HCT116 (cell line): ENCODE results near the gene VPS37D. TPM values are rescaled to one million over a fixed set of nuclear protein-coding genes. Genes with fewer than 3 reads are reported as not detected.

ENCODE experiments used
- ATAC-seq: fragments of 200-7000 bp; cut with Tn5 transposase; 2 replicates; pipeline ENCODE4 v1.9.1; 2020; ENCODE audit warnings: mild to moderate bottlenecking, moderate library complexity
- BruUV-seq: library from RNA; stranded (reverse); fragments of 400-500 nt; replicated peaks from 2 replicates; lab custom pipeline; 2021; lab: Mats Ljungman, UMichigan
- CTCF ChIA-PET: fragments of 300-600 bp; sonication (Branson Sonifier 250); formaldehyde crosslinking; loops from one replicate; lab custom pipeline; 2021; ENCODE audit warnings: antibody characterized with exemption; lab: Charles Lee
- POLR2A ChIA-PET: fragments of 300-600, 350-600 bp; sonication (Branson Sonifier 250); formaldehyde crosslinking; loops from one replicate; lab custom pipeline; 2021; ENCODE audit warnings: antibody characterized with exemption; lab: Charles Lee
- RAD21 ChIA-PET, 2 experiments: fragments of 300-600 bp; sonication (Branson Sonifier 250); formaldehyde crosslinking; loops; one replicate each; lab custom pipeline; 2023; ENCODE audit warnings: low total read pairs in 2 of 2; ENCODE audit not compliant: uncharacterized antibody in 2 of 2, unreplicated experiment in 2 of 2, low non-redundant PET in 1 of 2; lab: Charles Lee
- DNase-seq: peaks from one replicate; pipeline ENCODE4 v3.0.0-alpha.2; 2010; ENCODE audit warnings: low read depth, low spot score
- H2AFZ ChIP-seq: fragments of 200-600 bp; shearing (Covaris generic), sonication (generic); 2 replicates; pipeline ENCODE4 v1.6.1; 2017; ENCODE audit warnings: low read depth, mixed run types, mixed read lengths, antibody characterized with exemption, low read length; ENCODE audit not compliant: poor library complexity, severe bottlenecking
- H3K27ac ChIP-seq: 2 replicates; pipeline ENCODE4 v1.5.1; 2012; ENCODE audit warnings: low read depth, low read length
- H3K27me3 ChIP-seq: fragments of 200-600 bp; sonication (generic); 2 replicates; pipeline ENCODE4 v1.6.1; 2016; ENCODE audit warnings: mixed run types, low read length, mixed read lengths; ENCODE audit not compliant: insufficient read depth
- H3K36me3 ChIP-seq, 2 experiments: fragments of 200-500 bp in 1 of 2; fragments of 200-600 bp in 1 of 2; sonication (Bioruptor generic) in 1 of 2; sonication (generic) in 1 of 2; 2 replicates each; pipeline versions ENCODE4 v1.5.1 to v1.6.1; 2014 to 2016; ENCODE audit warnings: low read length in 2 of 2, inconsistent platforms in 1 of 2, mixed read lengths in 1 of 2, mixed run types in 1 of 2; ENCODE audit not compliant: insufficient read depth in 2 of 2, control insufficient read depth in 1 of 2
- H3K4me1 ChIP-seq, 2 experiments: fragments of 200-600 bp in 1 of 2; sonication (generic) in 1 of 2; 2 replicates each; pipeline versions ENCODE4 v1.5.1 to v1.6.1; 2012 to 2017; ENCODE audit warnings: low read length in 2 of 2, inconsistent platforms in 1 of 2, mild to moderate bottlenecking in 1 of 2, mixed read lengths in 1 of 2, mixed run types in 1 of 2, moderate library complexity in 1 of 2; ENCODE audit not compliant: insufficient read depth in 2 of 2, control insufficient read depth in 1 of 2
- H3K4me2 ChIP-seq: fragments of 200-600 bp; sonication (generic); 2 replicates; pipeline ENCODE4 v1.6.1; 2017; ENCODE audit warnings: mixed run types, low read length, mixed read lengths
- H3K4me3 ChIP-seq, 2 experiments: fragments of 200-600 bp in 1 of 2; sonication (generic) in 1 of 2; replicated peaks in 1 of 2; 2 replicates each; pipeline ENCODE4 v1.5.1; 2011 to 2016; ENCODE audit warnings: low read length in 2 of 2, control low read depth in 1 of 2, low read depth in 1 of 2, mild to moderate bottlenecking in 1 of 2, mixed read lengths in 1 of 2, mixed run types in 1 of 2
- H3K79me2 ChIP-seq: fragments of 200-600 bp; sonication (generic); 2 replicates; pipeline ENCODE4 v1.6.1; 2017; ENCODE audit warnings: mild to moderate bottlenecking, mixed run types, low read length, moderate library complexity, mixed read lengths; ENCODE audit not compliant: insufficient read depth
- H3K9ac ChIP-seq: fragments of 200-600 bp; sonication (generic); 2 replicates; pipeline ENCODE4 v1.6.1; 2016; ENCODE audit warnings: low read length, mixed read lengths
- H3K9me2 ChIP-seq: fragments of 200-600 bp; sonication (generic), shearing (Covaris generic); 2 replicates; pipeline ENCODE4 v1.6.1; 2017; ENCODE audit warnings: mixed run types, mild to moderate bottlenecking, moderate library complexity; ENCODE audit not compliant: insufficient read depth
- H3K9me3 ChIP-seq, 2 experiments: fragments of 200-500 bp in 1 of 2; fragments of 200-600 bp in 1 of 2; sonication (Bioruptor generic) in 1 of 2; sonication (generic) in 1 of 2; 2 replicates each; pipeline ENCODE4 v1.6.1; 2014 to 2017; ENCODE audit warnings: low read length in 2 of 2, mixed read lengths in 2 of 2, inconsistent platforms in 1 of 2, low read depth in 1 of 2, mild to moderate bottlenecking in 1 of 2, mixed run types in 1 of 2, moderate library complexity in 1 of 2; ENCODE audit not compliant: control insufficient read depth in 1 of 2, insufficient read depth in 1 of 2
- H4K20me1 ChIP-seq: fragments of 200-600 bp; sonication (generic), shearing (Covaris generic); 2 replicates; pipeline ENCODE4 v1.6.1; 2017; ENCODE audit warnings: mixed run types, mild to moderate bottlenecking, moderate library complexity; ENCODE audit not compliant: insufficient read depth
- CBX3 ChIP-seq: IDR thresholded peaks from 2 replicates; pipeline ENCODE4 v1.6.1; 2012; ENCODE audit warnings: low read depth
- CEBPB ChIP-seq: IDR thresholded peaks from 2 replicates; pipeline ENCODE4 v1.6.1; 2012; ENCODE audit warnings: low read depth
- EGR1 ChIP-seq: IDR thresholded peaks from 2 replicates; pipeline ENCODE4 v1.6.1; 2012; ENCODE audit warnings: low read depth
- ELF1 ChIP-seq: IDR thresholded peaks from 2 replicates; pipeline ENCODE4 v1.6.1; 2012; ENCODE audit warnings: low read depth, borderline replicate concordance
- EZH2phosphoT487 ChIP-seq: fragments of 200-600 bp; IDR thresholded peaks from 2 replicates; pipeline ENCODE4 v1.6.1; 2018; ENCODE audit warnings: antibody characterized with exemption, borderline replicate concordance
- FOSL1 ChIP-seq: IDR thresholded peaks from 2 replicates; pipeline ENCODE4 v1.6.1; 2012; ENCODE audit warnings: low read depth
- POLR2A ChIP-seq: IDR thresholded peaks from 2 replicates; pipeline ENCODE4 v1.7.0; 2011; ENCODE audit warnings: borderline replicate concordance; ENCODE audit not compliant: insufficient read depth, insufficient read length; ENCODE audit errors: extremely low read depth
- POLR2AphosphoS5 ChIP-seq: IDR thresholded peaks from 2 replicates; pipeline ENCODE4 v1.6.1; 2011; ENCODE audit warnings: mild to moderate bottlenecking, low read depth, low read length, moderate library complexity
- SP1 ChIP-seq: IDR thresholded peaks from 2 replicates; pipeline ENCODE4 v1.6.1; 2012; ENCODE audit warnings: low read depth
- SRF ChIP-seq: IDR thresholded peaks from 2 replicates; pipeline ENCODE4 v1.6.1; 2012; ENCODE audit warnings: low read depth
- TCF7L2 ChIP-seq: IDR thresholded peaks from 2 replicates; pipeline ENCODE4 v1.7.0; 2011; ENCODE audit warnings: borderline replicate concordance, inconsistent platforms; ENCODE audit not compliant: insufficient read depth, insufficient read length; ENCODE audit errors: extremely low read depth
- YY1 ChIP-seq: IDR thresholded peaks from 2 replicates; pipeline ENCODE4 v1.6.1; 2011; ENCODE audit warnings: low read length, low read depth, moderate library complexity, mild to moderate bottlenecking; ENCODE audit not compliant: insufficient replicate concordance; ENCODE audit errors: extremely low read depth
- intact Hi-C: fragments of 100-400 bp; cut with micrococcal nuclease; formaldehyde crosslinking; loops from 2 replicates; pipeline ENCODE4 v1.10.0; 2022
- total RNA-seq: library from RNA; stranded (reverse); gene quantifications from one replicate; pipeline ENCODE4 v1.2.1, GENCODE V29; 2021; ENCODE audit not compliant: unreplicated experiment

Gene VPS37D
- total RNA-seq, 1 experiment from 2014 or later: 9.5 TPM

DNA sequence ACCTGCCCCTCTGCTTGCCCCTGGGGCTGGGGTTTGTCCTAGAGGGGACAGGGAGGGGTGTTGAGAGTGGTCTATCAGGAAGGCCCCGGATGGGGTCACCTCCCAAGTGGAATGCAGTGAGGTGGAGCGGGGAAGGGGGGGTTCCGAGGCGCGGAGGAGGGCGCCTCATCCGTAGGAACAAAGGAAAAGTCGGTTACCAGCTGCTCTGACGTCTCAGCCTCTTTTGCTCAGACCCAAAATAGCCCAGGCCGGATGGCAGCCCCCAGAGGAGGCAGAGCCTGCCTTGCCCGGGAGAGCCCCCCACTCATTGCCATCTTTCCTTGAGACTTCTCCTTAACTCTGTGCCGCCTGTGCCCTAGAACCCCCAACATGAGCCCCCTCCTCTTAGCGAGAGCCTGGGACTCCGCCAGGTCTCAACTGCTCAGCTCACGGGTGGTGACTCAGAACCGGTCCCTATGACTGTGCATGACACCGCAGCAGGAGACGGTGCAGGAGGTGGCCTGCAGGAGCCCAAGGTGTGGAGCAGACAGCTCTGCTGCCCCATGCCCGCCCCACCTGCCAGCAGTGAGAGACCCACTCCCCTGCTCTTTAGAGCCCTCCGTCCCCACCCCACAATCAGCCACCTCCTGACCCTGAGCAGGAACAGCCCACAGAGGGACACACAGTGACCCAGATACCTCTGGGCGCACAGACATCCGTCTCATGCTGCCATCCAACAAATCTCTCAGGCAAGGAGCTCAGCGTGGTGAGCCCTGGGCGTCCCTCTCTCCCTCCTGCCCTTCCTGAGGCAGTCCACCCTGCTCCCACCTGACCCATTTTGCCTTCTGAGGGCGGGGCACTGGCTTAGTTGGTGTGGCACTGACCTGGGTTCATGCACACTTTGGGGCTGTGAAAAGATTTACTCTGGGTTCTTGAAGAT, 38.8 kb downstream of the VPS37D start:
- H3K27ac ChIP-seq: peak overlapping the region; percentile 92
- DNase-seq: peak; percentile 68
- H3K4me2 ChIP-seq: peak overlapping the region; percentile 79
- peaks cover 16 to 29% of the 10 kb centered on the region in 2 experiments; a peak in 3 of 4 replicates for H3K36me3 ChIP-seq
- H4K20me1 ChIP-seq: no peaks in the 10 kb centered on the region
- RAD21 ChIA-PET: interaction anchor here (0.5 to 1.6 kb wide), 8 partner anchors 8 to 99 kb away, joined by 3 to 5 read pairs (median 4); partner anchors contain the start of genes MLXIPL (in 1 of the 2) and STX1A (in 1 of the 2)
- no peaks in the 10 kb centered on the region for H3K9me2 ChIP-seq
- intact Hi-C loops: loop anchor here (1.0 kb wide), 1 partner anchor 9 kb away; no protein-coding TSS in a partner anchor
- H3K27me3 ChIP-seq: no peaks in the 10 kb centered on the region
- H3K9ac ChIP-seq: peak overlapping the region; percentile 58
- CTCF ChIA-PET: interaction anchor here (0.6 to 2.1 kb wide), 7 partner anchors 13 to 99 kb away, joined by 3 to 14 read pairs (median 3); partner anchors contain the start of genes ABHD11 and STX1A
- TF ChIP-seq POLR2AphosphoS5 (peak; percentile 40; the same call in 1 of the 2 replicates), SRF (no peak), TCF7L2 (peak; percentile 5)
- no TSS peak for BruUV-seq
- peak; percentile 81 for ATAC-seq
- H3K4me3 ChIP-seq: peak overlapping the region; percentile 13 to 31; a peak in 3 of 4 replicates
- H2AFZ ChIP-seq: no peak overlapping the region
- peaks cover 40 to 75% of the 10 kb centered on the region in 2 experiments for H3K4me1 ChIP-seq
- peaks cover 39% of the 10 kb centered on the region for H3K79me2 ChIP-seq
- POLR2A ChIA-PET: interaction anchor here (1.0 to 2.1 kb wide), 9 partner anchors 9 to 128 kb away, joined by 3 to 17 read pairs (median 5); partner anchors contain the start of genes STX1A and TBL2
- H3K9me3 ChIP-seq: no peaks in the 10 kb centered on the region

DNA sequence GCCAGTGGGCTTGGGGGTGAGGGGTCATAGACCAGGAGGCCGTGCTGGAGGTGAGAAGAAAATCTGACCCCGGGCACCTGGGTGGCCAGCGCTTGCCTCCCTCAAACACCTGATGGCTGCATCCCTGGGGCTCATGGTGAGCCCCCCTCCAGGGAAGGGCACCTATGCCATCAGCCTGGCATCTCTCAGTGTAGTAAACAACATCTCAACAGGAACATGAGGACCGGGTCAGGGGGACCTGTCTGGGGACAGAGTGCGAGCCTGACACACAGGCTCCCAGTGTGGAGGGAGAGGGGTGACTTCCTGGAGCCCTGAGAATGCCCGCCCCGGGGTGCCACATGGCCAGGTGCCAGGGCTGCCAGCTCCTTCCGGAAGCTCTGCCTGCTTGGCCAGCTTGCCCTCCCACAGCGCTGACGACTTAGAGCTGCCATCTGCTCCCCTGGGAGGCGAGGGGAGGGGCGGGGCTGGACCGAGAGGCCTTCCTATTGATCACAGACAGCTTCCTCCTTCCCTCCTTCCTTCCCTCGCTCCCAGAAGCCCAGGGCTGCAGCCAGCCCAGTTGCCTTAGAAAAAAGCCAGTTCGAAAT, 39.5 kb downstream of the VPS37D start:
- Histone ChIP-seq H3K9me2 (no peaks in the 10 kb centered on the region), H3K9me3 (no peaks in the 10 kb centered on the region), H3K4me3 (peak overlapping the region; percentile 13 to 31; a peak in 3 of 4 replicates), H3K27ac (peak overlapping the region; percentile 92), H3K4me2 (peak overlapping the region; percentile 79), H3K27me3 (no peaks in the 10 kb centered on the region), H4K20me1 (no peaks in the 10 kb centered on the region), H3K79me2 (peaks cover 46% of the 10 kb centered on the region), H3K36me3 (peaks cover 16 to 25% of the 10 kb centered on the region in 2 experiments; a peak in 3 of 4 replicates), H3K4me1 (peaks cover 40 to 71% of the 10 kb centered on the region in 2 experiments), H3K9ac (peak overlapping the region; percentile 58), H2AFZ (no peak overlapping the region)
- POLR2A ChIA-PET: interaction anchor here (1.0 to 2.1 kb wide), 9 partner anchors 8 to 129 kb away, joined by 3 to 17 read pairs (median 5); partner anchors contain the start of genes STX1A and TBL2
- peak; percentile 69 for DNase-seq
- RAD21 ChIA-PET: interaction anchor here (0.6 to 1.6 kb wide), 7 partner anchors 9 to 100 kb away, joined by 3 to 5 read pairs (median 4); partner anchors contain the start of genes MLXIPL (in 1 of the 2) and STX1A (in 1 of the 2)
- BruUV-seq: no TSS peak
- intact Hi-C loops: loop anchor here (1.0 kb wide), 1 partner anchor 8 kb away; no protein-coding TSS in a partner anchor
- CTCF ChIA-PET: interaction anchor here (0.6 to 1.9 kb wide), 6 partner anchors 13 to 100 kb away, joined by 3 to 14 read pairs (median 4); partner anchors contain the start of genes ABHD11 and STX1A
- ATAC-seq: peak; percentile 72
- TF ChIP-seq CEBPB: no peak
- TF ChIP-seq CBX3: no peak
- TF ChIP-seq YY1: peak; percentile 24
- no peak for TF ChIP-seq FOSL1
- TF ChIP-seq EZH2phosphoT487: no peak
- no peak for TF ChIP-seq TCF7L2
- TF ChIP-seq SP1: no peak
- no peak for TF ChIP-seq EGR1
- no peak for TF ChIP-seq ELF1
- TF ChIP-seq POLR2A: no peak
- peak; percentile 55 for TF ChIP-seq POLR2AphosphoS5
